ENCODE results near the gene CALY.

The CALY gene

DNA sequence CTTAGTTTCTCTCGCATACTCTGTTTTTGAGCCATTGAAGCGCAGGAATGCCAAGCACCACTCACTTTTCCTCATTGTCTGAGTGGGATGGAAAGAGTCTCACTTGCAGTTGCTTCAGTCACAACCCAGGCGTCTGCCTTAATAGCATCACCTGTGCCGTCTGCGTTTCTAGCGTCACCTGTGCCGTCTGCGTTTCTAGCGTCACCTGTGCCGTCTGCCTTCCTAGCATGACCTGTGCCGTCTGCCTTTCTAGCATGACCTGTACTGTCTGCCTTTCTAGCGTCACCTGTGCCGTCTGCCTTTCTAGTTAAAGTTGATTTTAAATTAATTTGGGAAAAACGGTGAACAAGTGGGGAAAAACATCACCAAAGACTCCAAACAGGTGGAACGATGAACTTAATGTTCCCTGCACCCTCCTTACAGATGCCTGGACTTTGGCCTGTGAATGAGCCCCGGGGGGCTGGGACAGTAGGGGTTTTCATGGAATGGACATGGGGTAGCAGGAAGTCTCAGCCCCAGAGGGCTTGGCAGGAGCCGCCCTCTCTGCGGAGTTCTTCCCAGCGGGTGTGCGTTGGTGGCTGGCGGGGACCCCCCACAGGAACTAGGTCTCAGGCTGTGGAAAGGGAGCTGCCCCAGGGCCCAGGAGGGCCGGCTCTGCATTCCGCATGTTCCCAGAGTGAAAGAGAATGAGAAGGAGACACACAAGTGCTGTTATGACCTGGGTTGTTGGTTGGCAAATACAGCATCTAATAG, 24.5 kb downstream of the CALY start:
- no peak for TF ChIP-seq CTCF (IDR thresholded peaks at IDR 0.05; ENCODE audit: low read depth, low read length, missing control alignments)
- no peak for DNase-seq (ENCODE audit: low read depth)

DNA sequence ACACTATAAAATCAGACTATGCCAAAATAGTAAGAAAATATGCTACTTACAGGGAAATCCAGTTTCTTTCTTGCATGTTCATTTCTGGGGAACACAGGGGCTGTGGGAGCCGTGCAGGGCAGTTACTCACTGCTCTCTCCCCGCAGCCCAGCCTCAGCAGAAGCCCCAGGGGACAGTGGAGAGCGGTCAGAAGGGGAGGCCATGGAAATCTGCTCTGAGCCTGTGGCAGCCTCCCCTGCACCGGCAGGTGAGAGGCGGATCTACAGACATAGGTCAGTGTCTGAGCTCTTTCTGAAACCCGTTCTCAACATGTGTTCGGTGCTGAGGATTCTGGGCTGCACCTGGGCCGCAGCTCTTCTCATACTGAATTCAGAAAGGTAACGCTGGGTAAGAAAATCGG, 25.1 kb downstream of the CALY start:
- no peak for DNase-seq (ENCODE audit: low read depth)
- no peak overlapping the region for H3K4me3 ChIP-seq (ENCODE audit: low read depth, low read length)
- no peak for TF ChIP-seq CTCF (IDR thresholded peaks at IDR 0.05; ENCODE audit: low read depth, low read length, missing control alignments)
- in situ Hi-C loops (cut with HindIII; ENCODE audit: low sequenced_read_pairs) = no loop called here

More for the DNA sequence above, 24.5 kb downstream of the CALY start:
- in situ Hi-C loops (cut with HindIII; ENCODE audit: low sequenced_read_pairs) = no loop called here
- no peak overlapping the region for H3K4me3 ChIP-seq (ENCODE audit: low read depth, low read length)

DNA sequence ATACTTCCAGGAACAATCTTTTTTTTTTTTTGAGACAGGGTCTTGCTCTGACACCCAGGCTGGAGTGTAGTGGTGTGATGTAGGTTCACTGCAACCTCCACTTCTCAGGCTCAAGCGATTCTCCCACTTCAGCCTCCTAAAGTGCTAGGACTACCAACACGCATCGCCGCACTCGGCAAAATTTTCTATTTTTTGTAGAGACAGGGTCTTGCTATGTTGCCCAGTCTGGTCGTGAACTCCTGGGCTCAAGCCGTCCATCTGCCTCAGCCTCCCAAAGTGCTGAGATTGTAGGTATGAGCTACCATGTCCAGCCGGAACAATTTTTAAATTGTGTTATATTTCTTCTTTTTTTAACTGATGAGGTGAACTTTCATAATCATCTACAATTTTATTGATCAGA, 25.9 kb downstream of the CALY start:
- H3K4me3 ChIP-seq (ENCODE audit: low read depth, low read length) = no peak overlapping the region
- in situ Hi-C loops (cut with HindIII; ENCODE audit: low sequenced_read_pairs) = no loop called here
- DNase-seq (ENCODE audit: low read depth) = no peak
- TF ChIP-seq CTCF (IDR thresholded peaks at IDR 0.05; ENCODE audit: low read depth, low read length, missing control alignments) = no peak

DNA sequence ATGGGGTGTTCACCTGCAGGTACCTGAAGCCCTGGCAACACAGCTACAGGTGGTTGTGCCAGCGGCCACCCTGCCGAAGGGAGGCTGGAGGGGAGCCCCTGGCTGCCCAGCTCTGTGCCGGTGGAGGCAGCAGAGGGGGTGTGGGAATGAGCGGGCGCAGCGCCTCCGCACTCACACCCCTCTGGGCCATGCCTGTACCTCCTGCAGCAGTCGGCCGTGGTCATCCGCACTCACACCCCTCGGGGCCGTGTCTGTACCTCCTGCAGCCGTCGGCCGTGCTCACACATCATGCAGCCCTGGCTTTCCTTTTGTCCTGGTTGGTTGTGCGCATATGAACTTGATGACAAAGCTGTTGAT, 26.3 kb downstream of the CALY start:
- TF ChIP-seq CTCF (IDR thresholded peaks at IDR 0.05; ENCODE audit: low read depth, low read length, missing control alignments) = no peak
- in situ Hi-C loops (cut with HindIII; ENCODE audit: low sequenced_read_pairs) = no loop called here
- DNase-seq (ENCODE audit: low read depth) = no peak
- H3K4me3 ChIP-seq (ENCODE audit: low read depth, low read length) = no peak overlapping the region

GRCh38 chr10:133309720-133310398, 26.8 kb downstream of the CALY start:
- DNase-seq (ENCODE audit: low read depth) = no peak
- no peak for TF ChIP-seq CTCF (IDR thresholded peaks at IDR 0.05; ENCODE audit: low read depth, low read length, missing control alignments)
- in situ Hi-C loops (cut with HindIII; ENCODE audit: low sequenced_read_pairs) = no loop called here
- no peak overlapping the region for H3K4me3 ChIP-seq (ENCODE audit: low read depth, low read length)

DNA sequence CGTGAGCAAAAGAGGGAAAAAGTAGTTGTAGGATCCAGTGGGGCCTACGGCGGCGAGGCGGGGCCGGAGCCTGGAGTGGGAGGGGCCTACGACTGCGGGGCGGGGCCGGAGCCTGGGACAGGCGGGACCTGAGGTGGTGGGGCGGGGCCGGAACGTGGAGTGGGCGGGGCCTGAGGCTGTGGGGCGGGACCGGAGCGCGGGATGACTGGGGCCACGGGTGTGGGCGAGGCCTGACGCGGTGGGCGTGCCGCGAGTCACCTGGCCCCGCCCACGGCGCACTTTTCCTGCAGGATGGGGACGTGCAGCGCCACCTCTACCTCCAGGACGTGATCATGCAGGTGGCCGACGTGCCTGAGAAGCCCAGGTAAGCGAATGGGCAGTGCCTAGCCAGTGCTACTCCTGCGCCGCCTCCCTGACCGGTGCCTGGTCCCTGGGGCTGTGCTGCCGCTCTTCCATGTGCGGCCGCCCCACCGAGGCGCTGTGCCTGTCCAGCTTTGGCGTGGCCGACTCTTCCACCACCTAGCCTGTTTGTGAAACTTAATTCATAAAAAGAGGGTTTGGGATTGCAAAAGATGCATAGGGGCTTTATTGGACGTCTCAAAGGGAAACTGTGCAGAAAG, 27.5 kb downstream of the CALY start:
- peak overlapping the region; percentile 76 for H3K4me3 ChIP-seq (ENCODE audit: low read depth, low read length)
- in situ Hi-C loops (cut with HindIII; ENCODE audit: low sequenced_read_pairs) = no loop called here
- TF ChIP-seq CTCF (IDR thresholded peaks at IDR 0.05; ENCODE audit: low read depth, low read length, missing control alignments) = no peak
- DNase-seq (ENCODE audit: low read depth) = peak; percentile 71

Data from astrocyte of the cerebellum (primary cell).